Ovary (tissue), 9 donors: Measurements from ENCODE around the gene PLCB1. TPM values are rescaled to one million over a fixed set of nuclear protein-coding genes. Genes with fewer than 3 reads are reported as not detected.

Experiments used
- DNase-seq, 5 donors: peaks; one replicate each; pipeline ENCODE4 v3.0.0-alpha.2; 2019 to 2020
- H3K27ac ChIP-seq, 2 donors: fragments of 200-600 bp; one replicate each; pipeline versions ENCODE4 v1.5.1 to v1.8.0; 2019 to 2022
- H3K27me3 ChIP-seq: fragments of 200-600 bp; one replicate; pipeline ENCODE4 v1.8.0; 2022
- H3K36me3 ChIP-seq: fragments of 200-600 bp; sonication (generic); one replicate; pipeline ENCODE4 v1.5.1; 2019
- H3K4me1 ChIP-seq: one replicate; pipeline ENCODE4 v1.8.1; 2013; ENCODE audit warnings: mild to moderate bottlenecking, moderate library complexity; ENCODE audit not compliant: insufficient read depth
- H3K4me3 ChIP-seq: fragments of 200-600 bp; sonication (generic); one replicate; pipeline ENCODE4 v1.5.1; 2017
- H3K9me3 ChIP-seq, 2 donors: fragments of 200-600 bp in 1 of 2; sonication (generic) in 1 of 2; one replicate each; pipeline versions ENCODE4 v1.5.1 to v1.8.1; 2013 to 2019; ENCODE audit warnings: mild to moderate bottlenecking in 1 of 2, moderate library complexity in 1 of 2
- EP300 ChIP-seq: sonication (generic); formaldehyde crosslinking; IDR thresholded peaks from one replicate; pipeline ENCODE4 v1.6.1; 2017; ENCODE audit warnings: antibody characterized with exemption
- POLR2A ChIP-seq: fragments of 450-650 bp; IDR thresholded peaks from one replicate; pipeline ENCODE4 v1.6.1; 2017; ENCODE audit warnings: antibody characterized with exemption, mild to moderate bottlenecking, moderate library complexity
- WGBS, 3 donors: extraction: QIAGEN DNeasy Blood & Tissue Kit in 1 of 3; methylation state at CpG; one replicate each; pipeline versions ENCODE4 v1.1.5 to v1.1.7; 2013 to 2017; 5-methylcytosine and 5-hydroxymethylcytosine counted together
- intact Hi-C, 4 donors: fragments of 100-400 bp; cut with DNase I; formaldehyde crosslinking; loops; one replicate each; pipeline versions ENCODE4 v1.11.0 to v1.15.1; 2022 to 2023
- polyA plus RNA-seq, 2 donors: library from polyadenylated mRNA; stranded (reverse); fragments of 200-250 nt in 1 of 2; fragments of 350-450 nt in 1 of 2; fragmentation: Illumina TruSeq in 1 of 2; extraction: RNeasy Lipid Tissue Mini Kit (QIAGEN cat#74804) in 1 of 2; gene quantifications; one replicate each; pipeline ENCODE4 v1.2.3, GENCODE V29; 2013 to 2014
- total RNA-seq, 7 donors: library from RNA; depleted of rRNA in 2 of 7; stranded (reverse); fragments of >200 nt in 2 of 7; fragmentation: NEBNext Ultra II Directional in 3 of 7; extraction: Animal tissue kit (Norgen Biotek cat#: 25700) in 3 of 7; gene quantifications; one replicate each; pipeline versions ENCODE4 v1.1.0 to v1.2.4, GENCODE V29; 2016 to 2023
- TF ChIP-seq, protein P1 (sequence below), 3 donors: fragments of 450-650 bp in 2 of 3; fragments of 200-600 bp in 1 of 3; IDR thresholded peaks; one replicate each; pipeline versions ENCODE4 v1.5.1 to v1.8.0; 2016 to 2022; ENCODE audit warnings: antibody characterized with exemption in 3 of 3, mild to moderate bottlenecking in 1 of 3
- donor health status: DM: no; HTN: no; CAD: no; lungs with moderate emphysema.
- donor health status: DM: no; HTN: no; CAD: no.
- donor health status: Bipolar disorder and iron deficiency.
- donor health status: DM: yes; HTN: yes; CAD: no.
- donor health status: DM: no; HTN: no; CAD: no.
- donor health status: DM: yes; HTN: yes; CAD: no.

PLCB1 gene
- total and polyA plus RNA-seq, 9 donors, result 2.9 to 29.5 (median 9.0) TPM

- Histone ChIP-seq H3K27ac (no peak overlapping the region), H3K9me3 (no peaks in the 10 kb centered on the region), H3K4me3 (no peak overlapping the region), H3K27me3 (no peaks in the 10 kb centered on the region), H3K4me1 (no peaks in the 10 kb centered on the region), H3K36me3 (no peaks in the 10 kb centered on the region)
- TF ChIP-seq, protein P1, sequence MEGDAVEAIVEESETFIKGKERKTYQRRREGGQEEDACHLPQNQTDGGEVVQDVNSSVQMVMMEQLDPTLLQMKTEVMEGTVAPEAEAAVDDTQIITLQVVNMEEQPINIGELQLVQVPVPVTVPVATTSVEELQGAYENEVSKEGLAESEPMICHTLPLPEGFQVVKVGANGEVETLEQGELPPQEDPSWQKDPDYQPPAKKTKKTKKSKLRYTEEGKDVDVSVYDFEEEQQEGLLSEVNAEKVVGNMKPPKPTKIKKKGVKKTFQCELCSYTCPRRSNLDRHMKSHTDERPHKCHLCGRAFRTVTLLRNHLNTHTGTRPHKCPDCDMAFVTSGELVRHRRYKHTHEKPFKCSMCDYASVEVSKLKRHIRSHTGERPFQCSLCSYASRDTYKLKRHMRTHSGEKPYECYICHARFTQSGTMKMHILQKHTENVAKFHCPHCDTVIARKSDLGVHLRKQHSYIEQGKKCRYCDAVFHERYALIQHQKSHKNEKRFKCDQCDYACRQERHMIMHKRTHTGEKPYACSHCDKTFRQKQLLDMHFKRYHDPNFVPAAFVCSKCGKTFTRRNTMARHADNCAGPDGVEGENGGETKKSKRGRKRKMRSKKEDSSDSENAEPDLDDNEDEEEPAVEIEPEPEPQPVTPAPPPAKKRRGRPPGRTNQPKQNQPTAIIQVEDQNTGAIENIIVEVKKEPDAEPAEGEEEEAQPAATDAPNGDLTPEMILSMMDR (IDR thresholded peaks at IDR 0.05), result no peak
- TF ChIP-seq POLR2A (no peak), EP300 (no peak)
- WGBS, 3 donors, result 64 to 95% (median 94%) methylated on average over 3 of the region's 3 CpGs
- intact Hi-C loops, result no loop called here
- no peak for DNase-seq
These were observed 11.4 kb downstream of the PLCB1 start for GRCh38 chr20:8143474-8143873.

- Histone ChIP-seq H3K27me3 (no peaks in the 10 kb centered on the region), H3K36me3 (no peaks in the 10 kb centered on the region), H3K27ac (no peak overlapping the region), H3K9me3 (no peaks in the 10 kb centered on the region), H3K4me3 (no peak overlapping the region), H3K4me1 (no peaks in the 10 kb centered on the region)
- TF ChIP-seq, protein P1 (IDR thresholded peaks at IDR 0.05), result no peak
- no peak for TF ChIP-seq EP300
- no peak for TF ChIP-seq POLR2A
- 81 to 84% (median 83%) methylated on average over 13 of the region's 13 CpGs for WGBS, 3 donors
- DNase-seq, result no peak
- intact Hi-C loops, result no loop called here
These were observed 12.5 kb downstream of the PLCB1 start for GRCh38 chr20:8144282-8145245.

DNA sequence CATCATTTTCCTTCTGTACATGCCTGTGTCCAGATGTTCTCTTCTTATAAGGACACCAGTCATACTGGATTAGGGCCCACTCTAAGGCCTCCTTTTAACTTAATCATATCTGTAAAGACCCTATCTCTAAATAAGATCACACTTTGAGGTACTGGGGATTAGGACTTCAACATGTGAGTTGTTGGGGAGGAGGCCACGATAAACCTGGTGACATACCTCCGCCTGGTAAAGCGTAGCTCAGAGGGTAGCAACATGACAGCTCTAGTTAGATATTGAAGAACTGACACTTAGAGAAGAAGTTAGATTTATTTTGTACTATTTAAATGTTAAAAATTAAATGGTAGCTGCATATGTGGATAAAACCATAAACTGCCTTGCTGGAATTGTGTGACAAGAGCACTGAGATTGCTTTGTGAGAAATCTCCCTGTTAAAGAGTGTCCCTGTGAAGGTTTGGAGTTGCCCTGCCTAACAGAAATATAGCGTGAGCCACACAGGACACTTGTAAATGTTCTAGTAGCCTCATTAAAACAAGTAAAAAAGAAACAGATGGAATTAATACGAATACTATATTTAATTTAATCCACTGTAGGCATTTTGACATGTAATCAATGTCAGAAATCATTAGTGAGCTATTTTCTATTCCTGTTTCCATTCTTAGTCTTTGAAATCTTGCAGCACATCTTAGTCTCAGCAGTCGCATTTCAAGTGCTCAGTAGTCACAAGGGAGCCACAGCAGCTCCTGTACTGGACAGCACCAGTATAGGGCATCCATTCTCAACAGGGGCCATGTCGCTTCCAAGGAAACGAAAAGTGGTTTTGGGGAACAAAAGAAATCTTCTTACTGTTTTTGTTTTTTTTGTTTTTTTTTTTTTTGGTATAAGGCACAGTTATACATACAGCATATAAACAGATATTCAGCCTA is 13.4 kb downstream of the PLCB1 start:
- 95 to 97% (median 95%) methylated on average over 8 of the region's 8 CpGs for WGBS, 3 donors
- DNase-seq, result no peak
- Histone ChIP-seq H3K9me3 (no peaks in the 10 kb centered on the region), H3K4me1 (no peaks in the 10 kb centered on the region), H3K27ac (no peak overlapping the region), H3K27me3 (no peaks in the 10 kb centered on the region), H3K36me3 (no peaks in the 10 kb centered on the region), H3K4me3 (no peak overlapping the region)
- TF ChIP-seq POLR2A (no peak), EP300 (no peak)
- TF ChIP-seq, protein P1 (IDR thresholded peaks at IDR 0.05), result no peak
- intact Hi-C loops, result no loop called here

- Histone ChIP-seq H3K27me3 (no peaks in the 10 kb centered on the region), H3K4me3 (no peak overlapping the region), H3K27ac (no peak overlapping the region), H3K9me3 (no peaks in the 10 kb centered on the region), H3K36me3 (no peaks in the 10 kb centered on the region), H3K4me1 (no peaks in the 10 kb centered on the region)
- no peak for DNase-seq
- intact Hi-C loops, result no loop called here
- 74 to 76% (median 76%) methylated on average over 3 of the region's 3 CpGs for WGBS, 3 donors
- TF ChIP-seq EP300, result no peak
- TF ChIP-seq POLR2A, result no peak
- TF ChIP-seq, protein P1 (IDR thresholded peaks at IDR 0.05), result no peak
These were observed 15.4 kb downstream of the PLCB1 start for GRCh38 chr20:8147476-8147875.
